Endometrium (tissue), 2 donors: ENCODE measurements around the gene FHOD3.
"Not testable (repeated sequence)": the region's sequence is repeated elsewhere in the genome, so short reads cannot be mapped to it uniquely, and the experiment has no call there.

Experiments used
- FAIRE-seq: peaks from 2 replicates; lab custom pipeline; 2012; peaks lifted over from hg19 to GRCh38; lab: Jason Lieb, UNC
- donor health status: control.
- donor health status: control.

FHOD3 gene

DNA sequence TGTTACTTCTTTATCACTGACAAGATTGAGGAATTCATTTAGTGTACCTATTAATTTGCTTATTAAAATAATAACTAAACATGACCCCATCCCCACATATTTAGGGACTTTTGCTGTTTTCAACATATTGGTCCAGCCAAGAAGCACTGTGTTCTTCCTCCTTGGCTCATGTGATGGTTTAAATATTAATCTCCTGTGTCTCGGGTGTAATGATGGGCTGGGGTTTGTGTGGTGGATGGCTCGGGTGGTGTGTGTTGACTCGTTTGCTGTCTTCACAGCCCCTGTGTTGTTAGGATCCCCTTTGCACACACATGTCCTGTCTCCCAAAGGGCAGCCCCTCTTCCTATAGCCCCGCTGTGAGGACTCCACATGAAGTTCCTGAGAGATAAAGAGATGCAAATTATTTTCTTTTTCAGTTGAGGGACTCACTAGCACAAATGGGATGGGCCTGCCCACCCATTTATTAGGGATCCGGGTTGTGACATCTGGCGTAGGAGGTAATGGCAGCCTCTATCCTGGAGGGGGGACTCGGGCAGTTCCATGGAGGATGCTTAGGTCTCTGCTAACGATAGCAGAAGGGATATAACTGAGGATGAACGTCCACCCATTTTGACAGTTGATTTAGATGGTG, 53.4 kb downstream of the FHOD3 start:
- no peak for FAIRE-seq

GRCh38 chr18:36352384-36352783, 54.9 kb downstream of the FHOD3 start:
- no peak for FAIRE-seq

- no peak for FAIRE-seq
Observed at GRCh38 chr18:36354989-36355388, 57.5 kb downstream of the FHOD3 start.

DNA sequence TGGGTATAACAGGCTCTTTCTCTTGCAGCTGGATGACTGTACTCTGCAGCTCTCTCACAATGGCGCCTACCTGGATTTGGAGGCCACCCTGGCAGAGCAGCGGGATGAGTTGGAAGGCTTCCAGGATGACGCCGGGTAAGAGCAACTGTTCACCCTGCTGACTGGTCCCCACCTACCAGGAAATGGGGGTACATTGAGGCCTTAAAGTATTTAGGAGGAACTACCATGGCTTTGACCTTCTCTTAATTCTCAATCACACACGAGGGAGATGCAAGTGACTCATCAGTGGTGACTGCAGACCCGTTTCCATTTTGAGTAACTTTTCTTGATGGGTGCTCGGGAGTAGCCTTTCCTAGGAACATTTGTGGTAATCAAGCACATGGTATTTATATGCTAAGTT, 58.0 kb downstream of the FHOD3 start:
- no peak for FAIRE-seq

DNA sequence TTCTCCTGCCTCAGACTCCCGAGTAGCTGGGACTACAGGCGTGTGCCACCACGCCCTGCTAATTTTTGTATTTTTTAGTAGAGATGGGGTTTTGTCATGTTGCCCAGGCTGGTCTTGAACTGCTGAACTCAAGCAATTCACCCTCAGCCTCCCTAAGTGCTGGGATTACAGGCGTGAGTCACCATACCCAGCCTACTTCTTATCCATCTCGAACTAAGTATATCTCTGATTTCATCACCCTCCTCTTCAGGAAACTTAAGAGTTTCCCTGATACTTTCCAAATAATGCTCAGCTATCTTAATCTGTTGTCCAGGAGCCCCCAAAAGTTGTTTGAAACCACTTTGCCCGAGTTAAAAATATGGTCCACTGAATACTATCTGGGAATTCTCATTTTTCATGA, 59.2 kb downstream of the FHOD3 start:
- not testable (repeated sequence) for FAIRE-seq

- no peak for FAIRE-seq
Observed at GRCh38 chr18:36358141-36358540, 60.6 kb downstream of the FHOD3 start.

DNA sequence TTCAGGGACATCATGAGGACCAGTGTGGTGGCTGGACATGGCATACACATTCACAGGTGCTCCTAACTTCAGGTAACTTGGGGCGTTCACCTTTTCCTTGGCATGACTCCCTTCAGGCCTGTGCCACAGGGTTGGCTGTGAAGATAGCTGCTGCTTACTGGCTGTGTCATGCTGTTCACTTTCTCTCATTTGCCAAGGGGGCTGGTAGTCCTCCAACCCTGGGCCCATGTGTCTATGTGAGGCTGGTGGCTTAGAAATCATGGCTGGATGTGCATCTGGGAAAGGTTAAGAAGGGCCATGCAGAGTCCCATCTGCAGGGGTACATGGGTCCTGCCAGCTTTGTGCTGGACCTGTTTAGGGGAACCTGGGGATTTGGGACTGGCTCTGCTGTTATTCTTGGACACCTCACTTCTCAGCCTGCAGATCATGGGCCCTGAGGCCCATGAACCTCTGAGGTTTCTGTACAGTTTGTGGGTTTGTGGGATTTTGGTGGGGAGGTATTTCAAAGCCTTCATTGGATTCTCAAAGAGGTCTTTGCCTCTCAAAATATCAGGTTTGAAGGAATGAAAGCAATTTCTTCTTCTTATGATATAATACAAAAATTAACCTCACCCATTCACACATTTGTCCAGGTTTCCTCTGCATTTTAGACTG, 62.9 kb downstream of the FHOD3 start:
- FAIRE-seq, result no peak

- FAIRE-seq, result no peak
Observed at GRCh38 chr18:36364911-36365624, 67.6 kb downstream of the FHOD3 start.

DNA sequence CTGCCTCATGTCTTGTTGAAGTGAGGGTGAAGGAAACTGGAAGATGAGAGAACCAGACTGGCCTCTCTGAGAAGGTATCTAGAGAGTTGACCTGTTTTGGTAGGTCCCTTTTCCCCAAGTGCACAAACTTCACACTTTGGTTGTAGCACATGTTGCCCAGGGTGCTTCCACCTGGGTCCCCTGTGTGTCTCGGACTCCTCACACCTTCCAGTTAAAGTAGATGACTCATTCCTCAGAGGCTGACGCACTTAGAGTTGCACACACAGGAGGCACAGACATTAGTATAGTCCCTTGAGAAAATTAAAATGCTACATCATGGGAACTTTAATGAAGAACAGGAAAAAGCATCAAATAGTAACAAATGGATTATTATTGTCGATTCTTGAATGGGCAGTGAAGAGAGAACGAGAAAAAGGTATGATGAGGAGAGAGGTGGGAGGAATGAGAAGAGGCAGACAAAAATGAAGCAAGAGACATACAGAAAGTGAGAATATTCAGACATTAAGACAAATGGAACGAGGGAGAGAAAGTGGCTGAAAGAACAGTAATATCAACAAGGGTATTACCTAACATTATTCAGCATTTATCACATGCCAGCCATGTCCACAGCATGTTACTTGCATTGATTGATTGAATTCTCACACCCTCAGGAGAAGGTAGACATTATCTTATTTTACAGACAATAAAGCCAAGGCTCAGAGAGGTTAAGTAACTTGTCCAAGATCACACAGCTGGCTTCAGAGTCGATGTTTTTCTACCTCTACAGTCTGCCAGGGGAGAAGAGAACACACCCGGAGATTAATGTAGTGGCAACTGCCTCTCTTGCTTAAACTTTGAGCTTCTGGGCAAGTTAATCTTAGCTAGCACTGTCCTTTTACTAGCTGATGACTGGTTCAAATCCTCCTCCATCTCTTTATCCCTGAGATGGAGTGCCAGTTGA, 68.6 kb downstream of the FHOD3 start:
- no peak for FAIRE-seq

GRCh38 chr18:36366994-36367839, 69.7 kb downstream of the FHOD3 start:
- no peak for FAIRE-seq

DNA sequence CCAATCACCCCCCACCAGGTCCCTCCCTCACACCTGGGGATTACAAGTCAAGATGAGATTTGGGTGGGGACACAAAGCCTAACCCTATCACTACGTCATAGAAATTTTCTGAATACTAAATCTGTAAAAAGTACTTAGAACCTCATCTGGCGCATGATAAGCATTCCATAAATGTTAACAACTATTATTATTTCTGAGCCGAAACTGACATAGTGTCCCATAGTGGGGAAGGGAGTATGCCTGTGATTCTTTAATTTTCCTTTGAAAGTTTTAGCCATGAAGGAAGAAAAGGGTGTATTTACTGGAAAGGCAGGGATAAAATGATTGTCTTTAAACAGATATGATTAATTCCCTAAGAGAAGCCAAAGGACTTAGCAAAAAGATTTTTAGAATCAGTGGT, 71.4 kb downstream of the FHOD3 start:
- no peak for FAIRE-seq

DNA sequence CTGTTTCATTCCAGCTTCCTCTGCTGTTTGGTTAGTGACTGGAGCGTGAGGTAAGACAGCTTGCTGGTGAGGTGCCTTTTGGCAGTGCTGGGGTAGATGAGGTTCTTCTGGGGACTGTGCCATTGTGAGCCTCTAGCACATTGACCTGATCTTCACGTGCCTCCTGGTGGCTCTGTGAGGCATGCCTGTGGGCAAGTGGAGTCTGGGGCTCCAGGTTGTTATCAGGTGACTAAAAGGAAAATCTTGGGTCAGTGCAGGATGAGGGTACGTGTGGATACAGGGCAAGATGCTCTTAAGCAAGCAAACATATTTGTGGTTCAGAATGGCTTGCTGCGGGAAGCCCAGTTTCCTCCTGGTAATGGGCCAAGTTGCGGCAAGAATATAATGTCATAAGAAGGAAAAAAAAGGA, 75.4 kb downstream of the FHOD3 start:
- no peak for FAIRE-seq

DNA sequence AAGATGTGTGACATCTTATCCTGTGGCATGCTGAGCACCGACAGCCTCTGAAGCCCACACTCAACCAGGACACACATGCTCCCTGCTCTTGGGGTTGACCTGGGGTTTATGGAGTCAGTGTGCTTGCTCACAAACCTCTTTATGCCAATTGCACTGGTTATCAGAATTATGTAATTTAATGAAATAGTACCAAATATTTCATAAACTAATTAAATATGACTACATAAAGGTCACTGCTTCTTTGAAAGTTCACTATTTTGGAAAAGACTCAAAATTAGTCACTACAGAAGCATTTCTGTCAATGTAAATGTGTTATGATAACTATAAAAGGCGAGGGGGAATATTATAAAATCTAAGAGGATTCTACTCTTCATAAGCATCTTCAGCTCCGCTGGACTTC, 76.7 kb downstream of the FHOD3 start:
- FAIRE-seq, result no peak

DNA sequence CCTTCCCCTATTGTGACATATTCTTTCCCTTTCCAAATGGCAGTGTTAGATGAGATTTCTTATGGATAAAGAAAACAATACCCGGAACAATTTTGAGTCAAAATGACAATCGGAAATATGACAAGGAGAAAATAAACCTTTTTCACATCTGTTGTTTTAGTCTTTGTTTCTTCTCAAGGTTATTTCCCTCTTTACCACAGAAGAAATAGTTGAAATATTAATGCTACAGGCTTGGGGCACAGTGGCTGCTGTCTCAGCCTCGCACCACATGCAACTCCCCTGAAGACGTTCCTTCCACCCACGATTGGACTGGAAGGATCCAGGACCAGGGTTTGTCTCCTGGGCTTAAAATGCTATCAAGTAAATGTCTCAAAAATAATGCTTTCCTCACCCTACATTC, 77.6 kb downstream of the FHOD3 start:
- no peak for FAIRE-seq

DNA sequence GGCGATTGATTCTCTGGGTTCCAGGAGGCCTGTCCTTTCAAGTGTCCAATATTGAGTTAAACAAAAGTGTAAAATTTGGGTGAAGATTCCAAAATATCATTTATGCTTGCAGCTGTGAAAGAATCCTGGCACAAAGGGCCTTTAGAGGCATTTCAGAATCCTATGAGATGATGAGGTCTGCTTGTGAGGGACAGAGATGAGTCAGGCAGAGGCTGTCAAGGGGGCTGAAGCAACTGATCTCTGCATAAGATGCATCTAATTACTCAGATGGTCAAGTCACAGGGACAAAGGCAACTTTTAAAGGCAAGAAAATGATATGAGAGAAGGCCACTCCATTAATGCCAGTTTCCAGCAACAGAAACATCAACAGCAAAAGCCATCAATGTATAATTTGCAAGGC, 78.8 kb downstream of the FHOD3 start:
- FAIRE-seq, result no peak

DNA sequence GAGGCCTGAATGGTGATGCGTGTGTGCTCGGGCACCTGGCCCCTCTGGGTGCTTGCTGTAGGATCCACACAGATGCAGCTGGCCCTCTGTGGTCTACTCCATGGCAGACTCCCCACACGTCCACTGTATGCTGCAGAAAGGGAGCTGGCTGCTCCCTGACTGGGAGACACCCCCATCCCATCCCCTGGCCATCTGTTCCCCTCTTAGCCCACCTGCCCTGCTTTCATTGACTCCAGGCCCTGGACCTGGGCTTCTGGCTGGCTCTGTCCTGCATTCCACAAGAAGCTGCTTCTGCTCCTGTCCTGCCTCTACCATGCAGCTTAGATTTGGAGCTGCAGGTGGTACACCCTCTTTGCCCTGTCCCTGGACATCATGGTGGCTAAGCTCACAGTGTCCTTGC, 80.1 kb downstream of the FHOD3 start:
- no peak for FAIRE-seq

DNA sequence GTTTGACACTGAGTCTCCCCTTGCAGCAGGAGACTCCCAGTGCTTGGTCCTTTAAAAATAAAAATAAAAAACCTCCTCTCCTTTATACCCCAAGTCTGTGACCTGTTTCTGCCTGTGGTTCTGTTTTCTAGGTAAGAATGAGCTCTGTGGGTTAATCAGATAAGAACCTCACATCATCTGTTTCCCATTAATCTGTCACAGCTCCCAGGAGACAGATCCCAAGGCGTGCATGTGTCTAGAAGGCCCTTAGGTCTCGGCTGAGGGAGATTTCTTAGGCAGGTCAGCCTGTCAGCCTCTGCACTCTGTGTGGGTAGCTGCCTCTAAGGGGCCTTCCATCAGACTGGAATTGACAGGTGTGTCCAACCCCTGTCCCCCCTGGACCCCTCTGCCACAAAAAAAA, 80.7 kb downstream of the FHOD3 start:
- FAIRE-seq, result no peak

- no peak for FAIRE-seq
Observed at GRCh38 chr18:36379435-36379984, 82.0 kb downstream of the FHOD3 start.

DNA sequence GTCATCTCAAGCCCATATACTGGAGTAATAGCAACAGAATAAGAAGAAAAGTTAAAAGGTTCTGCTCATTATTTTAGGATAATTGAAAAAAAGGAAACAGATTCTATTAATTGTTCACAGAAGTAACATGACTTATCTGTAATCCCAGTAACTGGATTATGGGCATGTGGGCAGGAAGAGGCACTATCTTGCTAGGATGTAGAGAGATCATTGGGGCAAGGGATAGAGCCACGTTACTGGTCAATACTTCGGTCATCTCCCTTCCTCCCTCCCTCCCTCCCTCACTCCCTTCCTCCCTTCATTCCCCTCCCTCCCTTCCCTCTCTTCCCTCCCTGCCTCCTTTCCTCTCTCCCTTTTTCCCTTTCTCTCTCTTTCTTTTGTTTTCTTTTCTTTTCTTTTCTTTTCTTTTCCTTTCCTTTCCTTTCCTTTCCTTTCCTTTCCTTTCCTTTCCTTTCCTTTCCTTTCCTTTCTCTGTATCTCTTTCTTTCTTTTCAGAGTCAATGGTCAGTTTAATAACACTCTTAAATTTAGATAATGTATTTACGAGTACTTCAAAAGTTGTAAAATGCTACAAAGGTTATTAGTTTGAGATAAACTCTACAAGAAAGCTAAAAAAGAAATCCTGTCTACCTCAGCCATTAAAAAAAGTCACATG, 82.8 kb downstream of the FHOD3 start:
- FAIRE-seq, result no peak

- no peak for FAIRE-seq
Observed at GRCh38 chr18:36381075-36381474, 83.6 kb downstream of the FHOD3 start.

- FAIRE-seq, result no peak
Observed at GRCh38 chr18:36382854-36383253, 85.3 kb downstream of the FHOD3 start.
